A549 (cell line): ENCODE results near the gene SLC16A9. TPM values are rescaled to one million over a fixed set of nuclear protein-coding genes. Genes with fewer than 3 reads are reported as not detected.

Experiments used
- ATAC-seq, 2 experiments: fragments of 200-7000 bp in 1 of 2; fragments of >200 bp in 1 of 2; cut with Nextera tagmentation in 1 of 2; cut with Tn5 transposase in 1 of 2; 3 replicates each; pipeline versions ENCODE4 v1.8.0 to v1.9.1; 2018 to 2020; ENCODE audit warnings: mild to moderate bottlenecking in 1 of 2, moderate library complexity in 1 of 2
- CTCF ChIA-PET: fragments of 300-600 bp; sonication (Branson Sonifier 250); formaldehyde crosslinking; extraction: SDS; loops from one replicate; lab custom pipeline; 2021; ENCODE audit warnings: antibody characterized with exemption, inconsistent platforms; lab: Yijun Ruan, JAX
- POLR2A ChIA-PET: fragments of 350-600 bp; formaldehyde crosslinking; extraction: SDS; loops from one replicate; lab custom pipeline; 2021; ENCODE audit warnings: antibody characterized with exemption, inconsistent platforms; lab: Yijun Ruan, JAX
- DNase-seq, 2 experiments: peaks; one replicate each; pipeline versions ENCODE4 v3.0.0 to v3.0.0-alpha.2; 2011 to 2016; ENCODE audit warnings: low read depth in 1 of 2, low spot score in 1 of 2
- FAIRE-seq: peaks from 2 replicates; lab custom pipeline; 2011; peaks lifted over from hg19 to GRCh38; lab: Jason Lieb, UNC
- H3K27ac ChIP-seq, 2 experiments: fragments of >200 bp; sonication (Bioruptor Twin); formaldehyde crosslinking; 3 replicates each; pipeline ENCODE4 v1.5.1; 2016 to 2017
- H3K4me1 ChIP-seq: fragments of >200 bp; sonication (Bioruptor Twin); formaldehyde crosslinking; 3 replicates; pipeline ENCODE4 v1.6.1; 2016
- H3K4me2 ChIP-seq: fragments of >200 bp; sonication (Bioruptor Twin); formaldehyde crosslinking; 3 replicates; pipeline ENCODE4 v1.6.1; 2016
- H3K4me3 ChIP-seq: fragments of >200 bp; sonication (Bioruptor Twin); formaldehyde crosslinking; 3 replicates; pipeline ENCODE4 v1.5.1; 2016
- H3K9me3 ChIP-seq: fragments of >200 bp; sonication (Bioruptor Twin); formaldehyde crosslinking; 3 replicates; pipeline ENCODE4 v1.6.1; 2016
- BHLHE40 ChIP-seq: IDR thresholded peaks from 2 replicates; pipeline ENCODE4 v1.6.1; 2012; ENCODE audit warnings: low read depth, low read length, inconsistent platforms
- CEBPB ChIP-seq, 2 experiments: fragments of >200 bp in 1 of 2; sonication (Bioruptor Twin) in 1 of 2; formaldehyde crosslinking in 1 of 2; IDR thresholded peaks; 2 replicates each; pipeline ENCODE4 v1.6.1; 2012 to 2016
- CHD4 ChIP-seq: fragments of 200-600 bp; sonication (generic); IDR thresholded peaks from 2 replicates; pipeline ENCODE4 v1.6.1; 2016; ENCODE audit warnings: antibody characterized with exemption, mild to moderate bottlenecking, borderline replicate concordance
- EHMT2 ChIP-seq: fragments of 200-600 bp; sonication (generic); IDR thresholded peaks from 2 replicates; pipeline ENCODE4 v1.6.1; 2016; ENCODE audit warnings: antibody characterized with exemption, low read depth, mild to moderate bottlenecking, moderate library complexity
- ELK1 ChIP-seq: fragments of 150-350 bp; IDR thresholded peaks from 2 replicates; pipeline ENCODE4 v1.6.1; 2014; ENCODE audit warnings: low read depth, mild to moderate bottlenecking, low read length
- HMGXB4 ChIP-seq: fragments of 250-450 bp; sonication (Bioruptor Pico); IDR thresholded peaks from 2 replicates; pipeline ENCODE4 v1.5.0; 2021; ENCODE audit warnings: mild to moderate bottlenecking, moderate library complexity, borderline replicate concordance
- KDM5A ChIP-seq: fragments of 200-600 bp; sonication (generic); IDR thresholded peaks from 2 replicates; pipeline ENCODE4 v1.6.1; 2016; ENCODE audit warnings: antibody characterized with exemption, mild to moderate bottlenecking
- MAX ChIP-seq: IDR thresholded peaks from 2 replicates; pipeline ENCODE4 v1.6.1; 2012
- NFE2L2 ChIP-seq: fragments of 150-350 bp; conservative IDR thresholded peaks from 2 replicates; pipeline ENCODE4 v1.6.1; 2014; ENCODE audit warnings: low read length
- PBX3 ChIP-seq: IDR thresholded peaks from 2 replicates; pipeline ENCODE4 v1.6.1; 2012
- POLR2AphosphoS2 ChIP-seq: conservative IDR thresholded peaks from 2 replicates; pipeline ENCODE4 v1.6.1; 2012; ENCODE audit warnings: low read length, improper control_type of control experiment, inconsistent platforms
- RAD21 ChIP-seq, 2 experiments: fragments of >200 bp in 1 of 2; sonication (Bioruptor Twin) in 1 of 2; formaldehyde crosslinking in 1 of 2; IDR thresholded peaks in 1 of 2; conservative IDR thresholded peaks in 1 of 2; 2 replicates in 1 of 2; 3 replicates in 1 of 2; pipeline ENCODE4 v1.6.1; 2012 to 2018; ENCODE audit warnings: inconsistent platforms in 1 of 2
- RCOR1 ChIP-seq: fragments of 150-350 bp; IDR thresholded peaks from 2 replicates; pipeline ENCODE4 v1.6.1; 2014; ENCODE audit warnings: antibody characterized with exemption, low read length, low read depth
- RFX5 ChIP-seq: fragments of 450-650 bp; IDR thresholded peaks from 2 replicates; pipeline ENCODE4 v1.7.1; 2014; ENCODE audit warnings: antibody characterized with exemption, mild to moderate bottlenecking, moderate library complexity
- SREBF2 ChIP-seq: fragments of 450-650 bp; IDR thresholded peaks from 2 replicates; pipeline ENCODE4 v1.6.1; 2014; ENCODE audit warnings: mild to moderate bottlenecking, moderate library complexity
- ZSCAN20 ChIP-seq: fragments of 250-450 bp; sonication (Bioruptor Pico); IDR thresholded peaks from 2 replicates; pipeline ENCODE4 v1.8.0; 2022; ENCODE audit warnings: mild to moderate bottlenecking, moderate library complexity
- WGBS: methylation state at CpG from one replicate; pipeline ENCODE4 v1.1.6; 2017; ENCODE audit errors: missing lambda C conversion rate; 5-methylcytosine and 5-hydroxymethylcytosine counted together
- polyA plus RNA-seq, 4 experiments: library from polyadenylated mRNA; depleted of rRNA in 3 of 4; stranded (reverse); fragments of >200 nt; fragmentation: RNase III in 1 of 4; extraction: RNeasy Plus Mini Kit Qiagen cat#74134 plus additional on column Dnase treatment in 1 of 4; gene quantifications; 2 replicates in 3 of 4; 3 replicates in 1 of 4; pipeline ENCODE4 v1.2.3, GENCODE V29; 2011 to 2017
- TF ChIP-seq, protein P1 (sequence below): fragments of >200 bp; sonication (Bioruptor Twin); formaldehyde crosslinking; IDR thresholded peaks from 3 replicates; pipeline ENCODE4 v1.5.1; 2016

The SLC16A9 gene
- polyA plus RNA-seq, 2 of the 4 experiments (the other 2 are of a cell fraction), result 0.04 to 0.49 TPM

GRCh38 chr10:59651902-59652301 lies 57.7 kb downstream of the SLC16A9 start:
- no peaks in the 10 kb centered on the region for H3K4me1 ChIP-seq
- CTCF ChIA-PET, result no interaction called here
- TF ChIP-seq BHLHE40 (no peak), NFE2L2 (no peak), RAD21 (conservative IDR thresholded peaks at IDR 0.05 in 1 of 2, IDR thresholded peaks at IDR 0.05 in 1 of 2) (no peak), ELK1 (no peak), KDM5A (no peak)
- TF ChIP-seq, all 56 proteins: peak for 0
- 33% methylated on average over 3 of the region's 3 CpGs for WGBS
- Histone ChIP-seq H3K4me3 (no peak overlapping the region), H3K4me2 (no peak overlapping the region), H3K9me3 (0 out of 3 replicates have a peak, but pooled peaks cover under 1% of the 10 kb centered on the region), H3K27ac (no peak overlapping the region)
- no peak for FAIRE-seq
- POLR2A ChIA-PET, result no interaction called here
- DNase-seq, result no peak
- ATAC-seq, result no peak

DNA sequence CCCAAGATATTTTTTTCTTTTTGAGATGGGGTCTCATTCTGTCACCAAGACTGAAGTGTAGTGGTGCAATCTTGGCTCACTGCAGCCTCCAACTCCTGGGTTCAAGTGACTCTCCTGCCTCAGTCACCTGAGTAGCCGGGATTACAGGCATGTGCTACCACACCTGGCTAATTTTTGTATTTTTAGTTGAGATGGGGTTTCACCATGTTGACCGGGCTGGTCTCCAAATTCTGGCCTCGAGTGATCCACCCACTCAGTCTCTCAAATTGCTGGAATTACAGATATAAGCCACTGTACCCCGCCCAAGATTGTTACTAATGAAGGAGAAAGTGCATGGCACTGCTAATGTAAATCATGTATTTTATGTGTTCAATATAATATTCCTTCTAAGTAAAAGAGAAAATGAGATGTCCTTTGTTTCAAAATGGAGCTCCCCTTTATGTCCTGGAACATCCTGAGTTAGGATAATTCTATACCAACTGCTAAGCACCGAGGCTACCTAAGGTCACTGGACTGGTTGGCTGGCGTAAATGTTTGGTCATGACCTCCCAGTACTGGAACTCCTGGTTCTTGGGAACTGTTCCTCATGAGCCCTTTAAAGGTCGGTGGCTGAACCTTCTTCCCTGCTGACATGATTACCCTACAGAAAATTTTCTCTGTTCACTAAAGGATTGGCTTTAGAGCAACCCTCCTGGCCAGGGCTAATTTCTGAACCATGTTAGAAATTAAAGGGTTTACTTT lies 59.9 kb downstream of the SLC16A9 start:
- Histone ChIP-seq H3K9me3 (peaks cover 20% of the 10 kb centered on the region; the same call in 2 of the 3 replicates), H3K27ac (no peak overlapping the region), H3K4me1 (no peaks in the 10 kb centered on the region), H3K4me3 (no peak overlapping the region), H3K4me2 (no peak overlapping the region)
- 58% methylated on average over 7 of the region's 7 CpGs for WGBS
- ATAC-seq (no peak), DNase-seq (no peak), FAIRE-seq (no peak)
- no peak for TF ChIP-seq MAX
- no peak for TF ChIP-seq HMGXB4 (CRISPR knock-in tag)
- no peak for TF ChIP-seq CEBPB (IDR thresholded peaks at IDR 0.05)
- no peak for TF ChIP-seq BHLHE40
- TF ChIP-seq ZSCAN20 (CRISPR knock-in tag), result no peak
- no peak for TF ChIP-seq SREBF2
- TF ChIP-seq CHD4, result no peak
- TF ChIP-seq, protein P1, sequence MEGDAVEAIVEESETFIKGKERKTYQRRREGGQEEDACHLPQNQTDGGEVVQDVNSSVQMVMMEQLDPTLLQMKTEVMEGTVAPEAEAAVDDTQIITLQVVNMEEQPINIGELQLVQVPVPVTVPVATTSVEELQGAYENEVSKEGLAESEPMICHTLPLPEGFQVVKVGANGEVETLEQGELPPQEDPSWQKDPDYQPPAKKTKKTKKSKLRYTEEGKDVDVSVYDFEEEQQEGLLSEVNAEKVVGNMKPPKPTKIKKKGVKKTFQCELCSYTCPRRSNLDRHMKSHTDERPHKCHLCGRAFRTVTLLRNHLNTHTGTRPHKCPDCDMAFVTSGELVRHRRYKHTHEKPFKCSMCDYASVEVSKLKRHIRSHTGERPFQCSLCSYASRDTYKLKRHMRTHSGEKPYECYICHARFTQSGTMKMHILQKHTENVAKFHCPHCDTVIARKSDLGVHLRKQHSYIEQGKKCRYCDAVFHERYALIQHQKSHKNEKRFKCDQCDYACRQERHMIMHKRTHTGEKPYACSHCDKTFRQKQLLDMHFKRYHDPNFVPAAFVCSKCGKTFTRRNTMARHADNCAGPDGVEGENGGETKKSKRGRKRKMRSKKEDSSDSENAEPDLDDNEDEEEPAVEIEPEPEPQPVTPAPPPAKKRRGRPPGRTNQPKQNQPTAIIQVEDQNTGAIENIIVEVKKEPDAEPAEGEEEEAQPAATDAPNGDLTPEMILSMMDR, result no peak
- TF ChIP-seq PBX3, result no peak
- no peak for TF ChIP-seq RCOR1
- TF ChIP-seq RFX5, result no peak
- TF ChIP-seq EHMT2, result no peak
- TF ChIP-seq POLR2AphosphoS2, result no peak
- ChIA-PET CTCF (interaction anchor here (1.5 to 1.7 kb wide), 2 partner anchors 24 to 27 kb away, joined by 5 to 6 read pairs; no protein-coding TSS in a partner anchor), POLR2A (no interaction called here)
